Panc1 (cell line): Measurements from ENCODE around the gene MSI2. TPM values are rescaled to one million over a fixed set of nuclear protein-coding genes. Genes with fewer than 3 reads are reported as not detected.

Source experiments
- ATAC-seq: fragments of 200-7000 bp; cut with Tn5 transposase; 2 replicates; pipeline ENCODE4 v1.9.1; 2020; ENCODE audit warnings: mild to moderate bottlenecking, moderate library complexity
- BruUV-seq: library from RNA; stranded (reverse); fragments of 400-500 nt; replicated peaks from 2 replicates; lab custom pipeline; 2021; lab: Mats Ljungman, UMichigan
- CTCF ChIA-PET: fragments of 300-600 bp; sonication (Branson Sonifier 250); formaldehyde crosslinking; loops from one replicate; lab custom pipeline; 2022; ENCODE audit warnings: antibody characterized with exemption; lab: Charles Lee
- POLR2A ChIA-PET: fragments of 300-600 bp; sonication (Branson Sonifier 250); formaldehyde crosslinking; loops from one replicate; lab custom pipeline; 2022; ENCODE audit warnings: antibody characterized with exemption; lab: Charles Lee
- DNase-seq: peaks from one replicate; pipeline ENCODE4 v3.0.0-alpha.2; 2010; ENCODE audit warnings: low read depth, low spot score
- H3K27ac ChIP-seq: 2 replicates; pipeline ENCODE4 v1.5.1; 2011; ENCODE audit warnings: mild to moderate bottlenecking, low read length, inconsistent platforms
- H3K27me3 ChIP-seq: fragments of 200-500 bp; sonication (Bioruptor generic); 2 replicates; pipeline ENCODE4 v1.6.0; 2014; ENCODE audit warnings: low read length, inconsistent platforms; ENCODE audit not compliant: control insufficient read depth, insufficient read depth
- H3K36me3 ChIP-seq: fragments of 200-500 bp; sonication (Bioruptor generic); 2 replicates; pipeline ENCODE4 v1.5.1; 2014; ENCODE audit warnings: inconsistent platforms, mild to moderate bottlenecking, low read length, moderate library complexity; ENCODE audit not compliant: control insufficient read depth, insufficient read depth
- H3K4me1 ChIP-seq: 2 replicates; pipeline ENCODE4 v1.5.1; 2011; ENCODE audit warnings: inconsistent platforms, mild to moderate bottlenecking, low read length, moderate library complexity; ENCODE audit not compliant: control insufficient read depth, insufficient read depth
- H3K4me3 ChIP-seq, 2 experiments: 2 replicates each; pipeline ENCODE4 v1.5.1; 2011 to 2012; ENCODE audit warnings: low read depth in 2 of 2, low read length in 2 of 2, mild to moderate bottlenecking in 2 of 2, inconsistent platforms in 1 of 2, moderate library complexity in 1 of 2
- H3K9me3 ChIP-seq: fragments of 200-500 bp; sonication (Bioruptor generic); 2 replicates; pipeline ENCODE4 v1.5.1; 2014; ENCODE audit warnings: low read depth, mild to moderate bottlenecking, inconsistent platforms, low read length, moderate library complexity; ENCODE audit not compliant: control insufficient read depth, insufficient read depth
- POLR2AphosphoS5 ChIP-seq: IDR thresholded peaks from 2 replicates; pipeline ENCODE4 v1.6.1; 2012; ENCODE audit warnings: mild to moderate bottlenecking, low read depth, low read length, moderate library complexity
- REST ChIP-seq, 2 experiments: IDR thresholded peaks; 2 replicates each; pipeline ENCODE4 v1.6.1; 2011 to 2012; ENCODE audit warnings: low read depth in 2 of 2, control low read depth in 1 of 2, low read length in 1 of 2, mild to moderate bottlenecking in 1 of 2, moderate library complexity in 1 of 2; ENCODE audit not compliant: insufficient read depth in 1 of 2
- TCF7L2 ChIP-seq: IDR thresholded peaks from 2 replicates; pipeline ENCODE4 v1.6.1; 2011; ENCODE audit warnings: mild to moderate bottlenecking, low read depth, low read length, inconsistent platforms
- in situ Hi-C: cut with HindIII; loops from 2 replicates; pipeline ENCODE4 v1.10.0; 2016; ENCODE audit warnings: low sequenced_read_pairs, low pct_unique_long_range_greater_than_20kb
- intact Hi-C: fragments of 100-400 bp; cut with micrococcal nuclease; formaldehyde crosslinking; loops from one replicate; pipeline ENCODE4 v1.10.0; 2022; ENCODE audit not compliant: unreplicated experiment
- total RNA-seq: library from RNA; stranded (reverse); gene quantifications from one replicate; pipeline ENCODE4 v1.2.1, GENCODE V29; 2021; ENCODE audit not compliant: unreplicated experiment
- TF ChIP-seq, protein P1 (sequence below): fragments of 450-650 bp; IDR thresholded peaks from 2 replicates; pipeline ENCODE4 v1.5.1; 2017; ENCODE audit warnings: mild to moderate bottlenecking

MSI2 gene
- total RNA-seq, 1 experiment from 2014 or later, result 38.5 TPM

DNA sequence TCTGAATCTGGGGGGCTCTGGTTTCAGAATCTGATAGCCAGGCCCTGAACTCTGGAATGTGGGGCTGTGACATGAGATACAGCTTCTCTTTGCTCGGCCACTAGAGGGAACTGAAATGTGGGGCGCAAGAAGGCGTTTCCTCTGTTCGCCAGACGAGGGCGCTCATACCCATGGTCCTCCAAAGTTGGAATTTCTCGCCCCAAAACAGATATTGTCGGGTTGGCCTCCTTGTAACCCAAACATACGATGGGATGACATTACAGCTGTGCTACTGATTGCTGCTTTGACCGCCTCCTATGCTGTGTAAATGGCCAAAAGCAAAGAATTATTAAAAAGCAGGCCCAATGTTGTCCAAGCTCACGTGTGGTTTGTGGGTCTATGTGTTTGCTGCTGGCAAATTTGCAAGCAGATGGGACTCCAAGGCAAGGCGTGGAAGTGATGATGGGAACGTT lies 13.1 kb upstream of the MSI2 start:
- Histone ChIP-seq H3K4me3 (no peak overlapping the region), H3K27ac (no peak overlapping the region), H3K27me3 (peaks cover 7% of the 10 kb centered on the region), H3K4me1 (no peaks in the 10 kb centered on the region), H3K9me3 (no peaks in the 10 kb centered on the region), H3K36me3 (no peaks in the 10 kb centered on the region)
- peak; percentile 59 for DNase-seq
- POLR2A ChIA-PET, result interaction anchor here (0.6 to 0.7 kb wide), 3 partner anchors 30 to 1037 kb away, joined by 3 to 5 read pairs (median 4); no protein-coding TSS in a partner anchor
- ATAC-seq, result peak; percentile 89
- in situ Hi-C loops (no loop called here), intact Hi-C loops (loop anchor here (2.0 to 5.0 kb wide), 3 partner anchors 430 to 589 kb away; no protein-coding TSS in a partner anchor)
- CTCF ChIA-PET, result interaction anchor here (0.5 to 1.6 kb wide), 24 partner anchors 11 to 796 kb away, joined by 3 to 21 read pairs (median 4); no protein-coding TSS in a partner anchor
- no TSS peak for BruUV-seq
- TF ChIP-seq POLR2AphosphoS5 (no peak), TCF7L2 (no peak)
- TF ChIP-seq, protein P1, sequence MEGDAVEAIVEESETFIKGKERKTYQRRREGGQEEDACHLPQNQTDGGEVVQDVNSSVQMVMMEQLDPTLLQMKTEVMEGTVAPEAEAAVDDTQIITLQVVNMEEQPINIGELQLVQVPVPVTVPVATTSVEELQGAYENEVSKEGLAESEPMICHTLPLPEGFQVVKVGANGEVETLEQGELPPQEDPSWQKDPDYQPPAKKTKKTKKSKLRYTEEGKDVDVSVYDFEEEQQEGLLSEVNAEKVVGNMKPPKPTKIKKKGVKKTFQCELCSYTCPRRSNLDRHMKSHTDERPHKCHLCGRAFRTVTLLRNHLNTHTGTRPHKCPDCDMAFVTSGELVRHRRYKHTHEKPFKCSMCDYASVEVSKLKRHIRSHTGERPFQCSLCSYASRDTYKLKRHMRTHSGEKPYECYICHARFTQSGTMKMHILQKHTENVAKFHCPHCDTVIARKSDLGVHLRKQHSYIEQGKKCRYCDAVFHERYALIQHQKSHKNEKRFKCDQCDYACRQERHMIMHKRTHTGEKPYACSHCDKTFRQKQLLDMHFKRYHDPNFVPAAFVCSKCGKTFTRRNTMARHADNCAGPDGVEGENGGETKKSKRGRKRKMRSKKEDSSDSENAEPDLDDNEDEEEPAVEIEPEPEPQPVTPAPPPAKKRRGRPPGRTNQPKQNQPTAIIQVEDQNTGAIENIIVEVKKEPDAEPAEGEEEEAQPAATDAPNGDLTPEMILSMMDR, result peak; percentile 100

DNA sequence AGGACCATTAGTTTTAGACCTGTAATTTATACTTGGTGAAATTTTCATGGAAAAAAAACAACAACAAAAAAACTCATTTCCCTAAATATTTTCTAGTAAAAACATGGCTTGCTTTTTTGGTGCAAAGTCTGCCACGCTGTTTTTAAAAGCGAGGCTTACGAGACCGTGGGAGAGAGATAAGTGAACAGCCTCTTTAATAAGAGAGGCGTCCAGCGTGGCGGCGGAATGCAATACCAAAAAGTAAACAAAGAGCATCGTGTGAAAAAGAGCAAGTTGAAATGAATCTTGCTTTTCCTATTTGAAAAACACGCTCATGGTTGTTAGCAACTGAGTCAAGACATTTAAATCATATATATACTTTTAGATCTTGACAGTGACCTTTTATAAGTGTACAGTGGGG lies 10.5 kb upstream of the MSI2 start:
- CTCF ChIA-PET, result no interaction called here
- Histone ChIP-seq H3K4me1 (no peaks in the 10 kb centered on the region), H3K4me3 (no peak overlapping the region), H3K27ac (no peak overlapping the region), H3K27me3 (peaks cover 4% of the 10 kb centered on the region; the same call in 1 of the 2 replicates), H3K9me3 (peaks cover 2% of the 10 kb centered on the region; the same call in 1 of the 2 replicates), H3K36me3 (no peaks in the 10 kb centered on the region)
- no peak for DNase-seq
- intact Hi-C loops (no loop called here), in situ Hi-C loops (no loop called here)
- ATAC-seq, result no peak
- BruUV-seq, result no TSS peak
- TF ChIP-seq, protein P1, result no peak
- POLR2A ChIA-PET, result no interaction called here

- TF ChIP-seq REST (IDR thresholded peaks at IDR 0.05; ENCODE audit: insufficient read depth in 1 of 2, low read depth in 2 of 2, low read length in 1 of 2) (no peak), TCF7L2 (no peak), POLR2AphosphoS5 (no peak)
- BruUV-seq, result no TSS peak
- no peak for ATAC-seq
- CTCF ChIA-PET, result no interaction called here
- peaks cover 7% of the 10 kb centered on the region; the same call in 1 of the 2 replicates for H3K9me3 ChIP-seq
- intact Hi-C loops (no loop called here), in situ Hi-C loops (no loop called here)
- no peak overlapping the region for H3K4me3 ChIP-seq
- no peaks in the 10 kb centered on the region for H3K4me1 ChIP-seq
- POLR2A ChIA-PET, result no interaction called here
- no peaks in the 10 kb centered on the region for H3K36me3 ChIP-seq
- no peak for DNase-seq
- H3K27ac ChIP-seq, result no peak overlapping the region
- H3K27me3 ChIP-seq, result peaks cover 1% of the 10 kb centered on the region; the same call in 1 of the 2 replicates
Measured at GRCh38 chr17:57246257-57246656, 10.1 kb upstream of the MSI2 start.
